Measurements from ENCODE around the gene ZNF626. TPM values are rescaled to one million over a fixed set of nuclear protein-coding genes. Genes with fewer than 3 reads are reported as not detected.
A peak's percentile ranks its signal among the peaks of the same experiment; 100 is the strongest.
"Not testable (repeated sequence)": the region's sequence is repeated elsewhere in the genome, so short reads cannot be mapped to it uniquely, and the experiment has no call there.

Gene ZNF626
- total RNA-seq, 3 donors from 2014 or later = 14.7 to 40.0 (median 21.0) TPM

GRCh38 chr19:20662421-20663105 is 1.2 kb upstream of the ZNF626 start:
- H3K27me3 ChIP-seq = no peaks in the 10 kb centered on the region
- H3K9me3 ChIP-seq = peaks cover 0 to 8% of the 10 kb centered on the region in 2 donors
- TF ChIP-seq POLR2AphosphoS5 (IDR thresholded peaks at IDR 0.05) = no peak
- TF ChIP-seq CTCF (IDR thresholded peaks at IDR 0.05) = no peak
- no peak for TF ChIP-seq POLR2A (IDR thresholded peaks at IDR 0.05)
- H3K36me3 ChIP-seq = no peaks in the 10 kb centered on the region
- no peak for DNase-seq (ENCODE audit: low spot score in 2 of 2)
- peaks cover 0 to 3% of the 10 kb centered on the region in 2 donors for H3K4me1 ChIP-seq
- no peak overlapping the region for H3K27ac ChIP-seq
- H3K4me3 ChIP-seq = no peak overlapping the region
- intact Hi-C loops (cut with DNase I; ENCODE audit: low total_unique reads) = loop anchor here (10.0 kb wide), 1 partner anchor 1848 kb away; no protein-coding TSS in a partner anchor

DNA sequence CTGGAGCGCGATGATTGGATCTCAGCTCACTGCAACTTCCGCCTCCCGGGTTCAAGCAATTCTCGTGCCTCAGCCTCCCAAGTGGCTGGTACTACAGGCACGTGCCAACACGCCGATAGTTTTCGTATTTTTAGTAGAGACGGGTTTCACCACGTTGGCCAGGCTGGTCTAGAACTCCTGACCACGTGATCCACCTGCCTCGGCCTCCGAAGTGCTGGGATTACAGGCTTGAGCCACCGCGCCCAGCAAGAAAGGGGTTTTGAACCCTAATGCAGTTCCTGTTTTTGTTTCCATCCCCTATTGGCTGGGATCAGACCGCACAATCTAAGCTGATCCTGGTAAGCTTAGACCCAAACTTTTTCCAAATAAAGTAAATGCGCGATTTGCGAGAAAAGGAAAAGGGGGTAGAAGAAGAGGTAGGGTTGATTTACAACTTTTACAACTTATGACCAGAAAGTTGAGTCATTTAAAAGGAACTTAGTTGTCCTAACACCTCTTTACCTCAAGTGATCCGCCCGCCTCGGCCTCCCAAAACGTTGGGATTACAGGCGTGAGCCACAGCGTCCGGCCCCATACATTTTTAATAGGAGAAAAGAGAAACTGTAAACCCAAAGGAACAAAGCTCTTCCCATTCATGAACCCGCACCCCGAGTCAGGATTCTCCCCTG is 764 bp downstream of the ZNF626 start:
- TF ChIP-seq CTCF (IDR thresholded peaks at IDR 0.05) (no peak), POLR2AphosphoS5 (IDR thresholded peaks at IDR 0.05) (no peak), POLR2A (IDR thresholded peaks at IDR 0.05) (no peak)
- DNase-seq (ENCODE audit: low spot score in 2 of 2) = no peak
- intact Hi-C loops (cut with DNase I; ENCODE audit: low total_unique reads) = loop anchor here (10.0 kb wide), 1 partner anchor 1846 kb away; no protein-coding TSS in a partner anchor
- Histone ChIP-seq H3K4me3 (peak overlapping the region; percentile 64 to 91 (median 77)), H3K27ac (peak overlapping the region; percentile 90 to 91), H3K4me1 (peaks cover 0 to 3% of the 10 kb centered on the region in 2 donors), H3K9me3 (peaks cover 3 to 8% of the 10 kb centered on the region in 2 donors), H3K36me3 (no peaks in the 10 kb centered on the region), H3K27me3 (no peaks in the 10 kb centered on the region)

GRCh38 chr19:20640545-20640944 is 20.8 kb downstream of the ZNF626 start:
- H3K4me1 ChIP-seq = no peaks in the 10 kb centered on the region
- no peak overlapping the region for H3K4me3 ChIP-seq
- peaks cover 8% of the 10 kb centered on the region for H3K36me3 ChIP-seq
- peaks cover 60 to 80% of the 10 kb centered on the region in 2 donors for H3K9me3 ChIP-seq
- TF ChIP-seq POLR2A (IDR thresholded peaks at IDR 0.05) (no peak), POLR2AphosphoS5 (IDR thresholded peaks at IDR 0.05) (no peak), CTCF (IDR thresholded peaks at IDR 0.05) (no peak)
- no peaks in the 10 kb centered on the region for H3K27me3 ChIP-seq
- intact Hi-C loops (cut with DNase I; ENCODE audit: low total_unique reads) = no loop called here
- DNase-seq (ENCODE audit: low spot score in 2 of 2) = no peak
- H3K27ac ChIP-seq = no peak overlapping the region

DNA sequence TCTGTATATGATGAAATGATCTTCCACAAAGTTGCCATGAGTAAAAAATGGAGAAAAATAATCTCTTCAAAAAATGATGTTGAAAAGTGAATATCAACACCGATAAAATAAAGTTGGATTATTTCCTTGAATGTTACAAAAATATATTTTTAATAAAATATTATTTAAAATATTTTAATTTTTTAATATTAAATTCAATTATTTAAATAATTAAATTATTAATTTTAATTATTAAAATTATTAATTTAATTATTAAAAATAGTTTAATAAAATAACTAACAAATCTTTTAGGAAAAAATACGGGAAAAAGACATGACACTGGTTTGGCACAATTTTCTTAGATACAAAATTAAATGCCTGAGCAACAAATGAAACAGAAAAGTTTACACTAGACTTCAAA is 21.3 kb downstream of the ZNF626 start:
- no peak overlapping the region for H3K27ac ChIP-seq
- H3K4me1 ChIP-seq = no peaks in the 10 kb centered on the region
- peaks cover 8% of the 10 kb centered on the region for H3K36me3 ChIP-seq
- peaks cover 65 to 85% of the 10 kb centered on the region in 2 donors for H3K9me3 ChIP-seq
- H3K27me3 ChIP-seq = no peaks in the 10 kb centered on the region
- DNase-seq (ENCODE audit: low spot score in 2 of 2) = no peak
- TF ChIP-seq POLR2AphosphoS5 (IDR thresholded peaks at IDR 0.05) (no peak), POLR2A (IDR thresholded peaks at IDR 0.05) (no peak), CTCF (IDR thresholded peaks at IDR 0.05) (no peak)
- intact Hi-C loops (cut with DNase I; ENCODE audit: low total_unique reads) = no loop called here
- no peak overlapping the region for H3K4me3 ChIP-seq

DNA sequence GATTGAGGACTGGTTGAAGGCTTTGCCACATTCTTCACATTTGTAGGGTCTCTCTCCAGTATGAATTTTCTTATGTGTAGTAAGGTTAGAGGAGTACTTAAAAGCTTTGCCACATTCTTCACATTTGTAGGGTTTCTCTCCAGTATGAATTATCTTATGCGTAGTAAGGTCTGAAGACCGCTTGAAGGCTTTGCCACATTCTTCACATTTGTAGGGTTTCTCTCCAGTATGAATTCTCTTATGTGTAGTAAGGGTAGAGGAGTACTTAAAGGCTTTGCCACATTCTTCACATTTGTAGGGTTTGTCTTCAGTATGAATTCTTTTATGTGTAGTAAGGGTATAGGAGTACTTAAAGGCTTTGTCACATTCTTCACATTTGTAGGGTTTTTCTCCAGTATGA is 36.8 kb downstream of the ZNF626 start:
- intact Hi-C loops (cut with DNase I; ENCODE audit: low total_unique reads); H3K36me3 ChIP-seq; H3K4me1 ChIP-seq; H3K4me3 ChIP-seq; H3K27me3 ChIP-seq; DNase-seq (ENCODE audit: low spot score in 2 of 2); H3K27ac ChIP-seq: not testable (repeated sequence)
- peaks cover 62 to 96% of the 10 kb centered on the region in 2 donors for H3K9me3 ChIP-seq

Measured in breast epithelium (tissue), 4 donors.